HG03439 (cell line): ENCODE measurements around the gene PARVB.

ENCODE experiments used
- ATAC-seq: cut with Tn5 transposase; IDR thresholded peaks from one replicate; pipeline ENCODE4 v1.9.1; 2021; ENCODE audit warnings: mild to moderate bottlenecking, moderate library complexity; ENCODE audit not compliant: unreplicated experiment

Gene PARVB

GRCh38 chr22:44153710-44154109 is 129.6 kb downstream of the PARVB start:
- ATAC-seq = no peak

GRCh38 chr22:44154436-44154942 is 130.4 kb downstream of the PARVB start:
- ATAC-seq = no peak

- ATAC-seq = no peak
Measured at GRCh38 chr22:44155115-44155514, 131.0 kb downstream of the PARVB start.

GRCh38 chr22:44157916-44158618 is 134.0 kb downstream of the PARVB start:
- ATAC-seq = no peak

GRCh38 chr22:44158816-44159215 is 134.7 kb downstream of the PARVB start:
- ATAC-seq = no peak

- no peak for ATAC-seq
Measured at GRCh38 chr22:44159221-44159620, 135.1 kb downstream of the PARVB start.

GRCh38 chr22:44159811-44160210 is 135.7 kb downstream of the PARVB start:
- no peak for ATAC-seq

- ATAC-seq = no peak
Measured at GRCh38 chr22:44160421-44160820, 136.3 kb downstream of the PARVB start.

- ATAC-seq = no peak
Measured at GRCh38 chr22:44161673-44162072, 137.6 kb downstream of the PARVB start.

GRCh38 chr22:44162960-44163359 is 138.9 kb downstream of the PARVB start:
- ATAC-seq = no peak

- no peak for ATAC-seq
Measured at GRCh38 chr22:44163536-44163935, 139.4 kb downstream of the PARVB start.

GRCh38 chr22:44164031-44164430 is 139.9 kb downstream of the PARVB start:
- ATAC-seq = no peak

GRCh38 chr22:44165286-44165874 is 141.3 kb downstream of the PARVB start:
- ATAC-seq = no peak

- no peak for ATAC-seq
Measured at GRCh38 chr22:44166498-44167276, 142.6 kb downstream of the PARVB start.

- ATAC-seq = no peak
Measured at GRCh38 chr22:44167501-44167900, 143.4 kb downstream of the PARVB start.

- ATAC-seq = no peak
Measured at GRCh38 chr22:44168206-44168605, 144.1 kb downstream of the PARVB start.

- ATAC-seq = no peak
Measured at GRCh38 chr22:44170470-44170869, 146.4 kb downstream of the PARVB start.

- no peak for ATAC-seq
Measured at GRCh38 chr22:44171561-44171960, 147.5 kb downstream of the PARVB start.

- ATAC-seq = no peak
Measured at GRCh38 chr22:44172370-44173108, 148.4 kb downstream of the PARVB start.

GRCh38 chr22:44173154-44173553 is 149.1 kb downstream of the PARVB start:
- no peak for ATAC-seq

GRCh38 chr22:44175676-44176075 is 151.6 kb downstream of the PARVB start:
- ATAC-seq = no peak
